GM21576 (cell line): Measurements from ENCODE around the gene TMEM100.

ENCODE experiments used
- ATAC-seq: cut with Tn5 transposase; IDR thresholded peaks from one replicate; pipeline ENCODE4 v1.9.1; 2021; ENCODE audit warnings: mild to moderate bottlenecking, moderate library complexity; ENCODE audit not compliant: unreplicated experiment

TMEM100 gene

GRCh38 chr17:55720919-55721836, 1.5 kb downstream of the TMEM100 start:
- ATAC-seq = no peak

DNA sequence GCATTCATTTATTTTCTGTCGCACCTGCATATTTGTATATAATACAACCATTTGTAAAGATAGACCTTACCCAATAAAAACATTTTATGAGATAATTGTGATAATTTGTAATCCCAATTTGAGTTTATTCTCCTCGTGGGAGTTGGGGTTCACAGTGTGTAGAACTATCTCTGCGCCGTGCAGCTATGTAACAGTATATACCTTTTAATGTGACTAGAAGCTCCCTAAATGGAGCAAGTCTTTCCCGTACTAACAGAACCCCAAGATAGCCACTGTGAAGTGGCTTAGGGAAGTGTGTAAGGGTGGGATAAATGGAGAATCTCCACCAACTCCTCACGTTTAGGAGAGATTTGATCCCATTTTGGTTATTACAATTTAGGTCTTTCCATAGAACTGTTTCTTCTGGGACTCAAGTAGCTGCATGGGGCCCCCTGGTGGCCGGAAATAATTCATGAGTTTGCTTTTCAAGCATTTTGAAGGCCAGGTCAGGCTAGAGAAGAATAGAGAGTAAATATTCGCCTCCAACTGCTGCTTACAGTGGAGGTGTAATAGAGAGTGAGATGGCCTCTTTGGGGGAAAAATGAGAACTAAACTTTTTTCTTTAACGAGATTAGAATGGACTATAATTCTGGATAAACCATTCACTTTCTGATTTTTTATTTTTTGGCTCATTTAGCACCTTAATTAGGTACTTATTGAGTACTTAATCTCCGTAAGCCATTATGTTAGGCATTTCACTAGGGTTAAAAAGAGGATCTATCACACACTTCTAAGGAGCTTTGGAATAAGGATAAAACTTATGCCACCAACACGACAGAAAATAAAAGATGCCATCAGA, 4.5 kb downstream of the TMEM100 start:
- peak; percentile 52 for ATAC-seq

- no peak for ATAC-seq
Measured at GRCh38 chr17:55717432-55717831, 5.2 kb downstream of the TMEM100 start.

GRCh38 chr17:55710829-55711496, 11.7 kb downstream of the TMEM100 start:
- no peak for ATAC-seq

GRCh38 chr17:55710410-55710809, 12.3 kb downstream of the TMEM100 start:
- ATAC-seq = no peak

GRCh38 chr17:55709984-55710383, 12.7 kb downstream of the TMEM100 start:
- ATAC-seq = no peak

DNA sequence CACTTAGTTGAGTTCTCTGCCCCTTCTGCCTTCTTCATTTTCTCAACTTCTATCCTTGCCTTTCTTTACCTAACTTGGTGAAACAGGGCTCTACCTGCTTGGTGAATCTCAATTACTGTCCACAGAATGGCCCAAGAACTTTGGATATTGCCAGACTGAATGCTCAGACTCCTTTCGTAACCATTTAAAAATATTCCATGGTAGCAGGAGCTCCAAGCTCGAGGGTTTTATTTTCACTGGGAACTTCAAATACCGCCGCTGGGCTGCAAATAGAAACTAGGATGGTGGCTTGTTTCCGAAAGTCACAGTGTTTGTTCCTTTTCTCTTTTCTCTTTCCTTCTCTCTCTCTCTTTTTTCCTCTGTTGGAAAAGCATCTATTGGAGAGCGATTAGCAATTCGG, 13.2 kb downstream of the TMEM100 start:
- no peak for ATAC-seq

GRCh38 chr17:55708175-55708974, 14.3 kb downstream of the TMEM100 start:
- ATAC-seq = no peak

DNA sequence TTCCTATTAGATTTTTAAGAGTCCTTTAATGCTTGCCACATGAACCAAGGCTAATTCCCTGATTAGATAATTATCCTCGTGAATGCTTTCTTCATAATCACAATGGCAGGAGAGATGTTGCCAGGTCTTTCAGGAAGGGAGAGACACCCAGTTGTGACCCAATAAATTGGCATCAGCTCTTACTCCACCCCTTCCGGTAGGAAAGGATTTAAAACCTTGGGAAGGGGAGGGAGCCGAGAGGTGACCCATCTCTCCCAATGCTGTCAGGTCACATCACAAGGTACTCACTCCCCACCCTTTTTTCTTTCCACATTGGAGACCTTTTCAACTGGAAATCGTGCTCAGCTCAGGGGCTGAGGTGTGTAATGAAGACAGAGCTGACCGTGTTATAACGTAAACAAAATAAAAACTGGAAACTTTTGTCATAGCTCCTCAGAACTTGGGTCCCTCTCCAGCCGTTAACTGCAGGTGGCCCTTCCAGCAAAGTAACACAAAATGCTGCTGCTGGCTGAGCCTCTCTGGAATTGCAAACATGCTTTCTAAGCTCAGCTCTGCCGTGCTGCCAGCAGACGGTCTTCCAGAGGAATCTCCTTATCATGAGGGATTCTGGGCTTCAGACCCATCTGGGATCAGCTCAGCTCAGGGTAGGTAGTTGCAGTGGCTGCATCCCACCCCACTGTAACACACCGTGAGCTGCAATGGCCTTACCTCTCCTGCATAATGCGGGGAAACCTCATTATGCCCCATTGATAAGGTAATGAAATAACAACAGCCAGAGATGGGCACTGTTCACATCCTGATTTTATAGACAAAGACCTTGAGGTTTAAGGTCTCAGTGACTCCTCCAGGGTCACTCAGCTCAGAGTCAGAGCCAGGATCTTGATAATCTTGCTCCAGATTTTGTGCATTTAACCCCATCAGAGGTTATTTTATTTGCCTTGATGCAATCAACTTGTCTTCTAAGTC, 15.6 kb downstream of the TMEM100 start:
- ATAC-seq = no peak

DNA sequence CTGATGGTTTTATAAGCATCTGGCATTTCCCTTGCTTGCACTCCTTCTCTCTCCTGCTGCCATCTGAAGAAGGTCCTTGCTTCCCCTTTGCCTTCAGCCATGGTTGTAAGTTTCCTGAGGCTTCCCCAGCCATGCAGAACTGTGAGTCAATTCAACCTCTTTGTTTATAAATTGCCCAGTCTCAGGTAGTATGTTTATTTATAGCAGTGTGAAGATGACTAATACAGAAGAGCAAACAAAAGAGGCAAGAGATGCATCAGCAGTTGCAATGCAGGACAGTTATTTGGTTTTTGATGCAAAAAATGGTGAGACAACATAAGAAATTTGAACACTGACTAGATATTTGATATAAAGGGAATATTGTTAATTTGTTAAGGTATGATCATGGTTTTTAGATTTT, 16.8 kb downstream of the TMEM100 start:
- ATAC-seq = peak; percentile 83

- no peak for ATAC-seq
Measured at GRCh38 chr17:55704401-55704800, 18.3 kb downstream of the TMEM100 start.

GRCh38 chr17:55702150-55702549, 20.5 kb downstream of the TMEM100 start:
- ATAC-seq = no peak

- no peak for ATAC-seq
Measured at GRCh38 chr17:55699181-55699860, 23.3 kb downstream of the TMEM100 start.

DNA sequence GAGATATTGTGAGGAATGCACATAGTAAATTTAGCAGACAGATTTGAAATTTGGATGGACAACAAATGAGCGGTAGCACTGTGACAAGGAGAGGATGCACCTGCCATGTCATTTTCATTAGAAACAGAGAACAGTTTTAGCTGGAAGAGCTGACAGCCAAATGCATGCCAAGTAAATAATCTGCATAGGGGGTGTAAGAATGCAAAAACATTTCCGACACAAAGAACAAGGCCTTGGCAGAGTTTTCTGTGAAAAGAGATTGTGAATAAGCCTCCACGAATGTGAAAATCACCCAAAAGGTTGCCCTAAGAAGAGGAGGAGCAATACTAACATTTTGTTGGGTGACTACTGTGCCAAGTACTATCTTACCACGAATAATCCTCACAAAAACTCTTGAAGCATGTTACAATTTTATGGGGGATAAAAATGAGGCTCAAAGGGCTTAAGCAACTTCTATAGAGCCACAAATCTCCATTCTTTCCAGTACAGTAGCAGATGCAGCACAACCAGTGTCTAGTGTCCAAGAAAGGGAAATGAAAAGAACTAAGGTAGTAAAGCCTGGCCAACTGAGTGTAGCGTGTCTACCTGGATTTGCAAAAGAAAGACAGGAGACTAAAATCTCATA, 28.3 kb downstream of the TMEM100 start:
- no peak for ATAC-seq

- no peak for ATAC-seq
Measured at GRCh38 chr17:55693254-55694216, 29.1 kb downstream of the TMEM100 start.

GRCh38 chr17:55692276-55692675, 30.4 kb downstream of the TMEM100 start:
- no peak for ATAC-seq

DNA sequence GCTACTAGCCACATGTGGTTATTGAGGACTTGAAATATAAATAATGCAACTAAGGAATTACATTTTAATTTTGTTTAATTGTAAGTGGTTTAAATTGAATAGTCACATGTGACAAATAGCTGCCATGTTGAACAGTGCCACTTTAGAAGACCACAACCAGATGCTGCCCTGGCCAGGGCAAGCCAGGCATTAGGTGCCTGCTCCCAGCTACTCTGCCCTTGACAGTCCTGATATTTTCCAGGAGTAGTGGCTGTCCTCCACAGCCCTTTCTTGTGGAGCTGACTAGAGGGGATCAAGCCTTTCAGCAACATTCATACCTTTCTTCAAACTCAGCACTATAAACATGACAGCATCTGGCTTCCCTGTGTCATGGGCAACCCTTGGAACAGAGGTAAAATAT, 31.0 kb downstream of the TMEM100 start:
- ATAC-seq = no peak
